Adrenal gland (tissue), 12 donors: Measurements from ENCODE around the gene RGL4. TPM values are rescaled to one million over a fixed set of nuclear protein-coding genes. Genes with fewer than 3 reads are reported as not detected.

ENCODE experiments used
- DNase-seq, 7 donors: peaks; one replicate each; pipeline ENCODE4 v3.0.0-alpha.2; 2019 to 2020
- H3K27ac ChIP-seq, 5 donors: fragments of 200-600 bp; sonication (generic) in 4 of 5; 1 replicate in 3 of 5; 2 replicates in 2 of 5; pipeline versions ENCODE4 v1.5.1 to v1.8.0; 2016 to 2020; ENCODE audit warnings: mild to moderate bottlenecking in 1 of 5
- H3K27me3 ChIP-seq: fragments of 200-600 bp; 2 replicates; pipeline ENCODE4 v1.8.0; 2021
- H3K36me3 ChIP-seq, 2 donors: fragments of 200-600 bp; replicated peaks in 1 of 2; 1 replicate in 1 of 2; 2 replicates in 1 of 2; pipeline versions ENCODE4 v1.5.1 to v1.8.0; 2018 to 2022
- H3K4me1 ChIP-seq, 2 donors: fragments of 200-600 bp; replicated peaks in 1 of 2; 1 replicate in 1 of 2; 2 replicates in 1 of 2; pipeline versions ENCODE4 v1.5.1 to v1.8.0; 2018 to 2021
- H3K4me3 ChIP-seq, 4 donors: fragments of 200-600 bp; sonication (generic) in 3 of 4; one replicate each; pipeline ENCODE4 v1.5.1; 2016 to 2018
- H3K9me3 ChIP-seq, 3 donors: fragments of 200-600 bp; sonication (generic) in 1 of 3; replicated peaks in 1 of 3; 1 replicate in 2 of 3; 2 replicates in 1 of 3; pipeline versions ENCODE4 v1.5.1 to v1.8.0; 2016 to 2021
- POLR2A ChIP-seq, 2 donors: fragments of 450-650 bp; IDR thresholded peaks; one replicate each; pipeline ENCODE4 v1.6.1; 2017; ENCODE audit warnings: antibody characterized with exemption in 2 of 2, mild to moderate bottlenecking in 2 of 2, moderate library complexity in 1 of 2
- WGBS, 4 donors: extraction: QIAGEN DNeasy Blood & Tissue Kit in 2 of 4; methylation state at CpG; one replicate each; pipeline versions ENCODE4 v1.1.5 to v1.1.7; 2013 to 2017; 5-methylcytosine and 5-hydroxymethylcytosine counted together
- intact Hi-C, 2 donors: fragments of 100-400 bp; cut with DNase I; formaldehyde crosslinking; loops; one replicate each; pipeline versions ENCODE4 v1.14.1 to v1.15.0; 2022 to 2023
- polyA plus RNA-seq, 3 donors: library from polyadenylated mRNA; stranded (reverse); fragments of 200-250 nt in 2 of 3; fragments of 350-450 nt in 1 of 3; fragmentation: Illumina TruSeq in 1 of 3; extraction: RNeasy Lipid Tissue Mini Kit (QIAGEN cat#74804) in 1 of 3; gene quantifications; one replicate each; pipeline ENCODE4 v1.2.3, GENCODE V29; 2013 to 2014
- total RNA-seq, 9 donors: library from RNA; depleted of rRNA in 4 of 9; stranded (reverse); fragments of >200 nt in 4 of 9; fragments of 120-200 nt in 1 of 9; fragmentation: NEBNext Ultra II Directional in 1 of 9; extraction: Animal tissue kit (Norgen Biotek cat#: 25700) in 1 of 9; gene quantifications; one replicate each; pipeline versions ENCODE4 v1.1.0 to v1.2.4, GENCODE V29; 2013 to 2023
- TF ChIP-seq, protein P1 (sequence below), 6 experiments: fragments of 450-650 bp in 4 of 6; fragments of 200-600 bp in 2 of 6; sonication (generic) in 1 of 6; IDR thresholded peaks; 1 replicate in 5 of 6; 2 replicates in 1 of 6; pipeline versions ENCODE4 v1.5.1 to v1.8.0; 2016 to 2021; ENCODE audit warnings: antibody characterized with exemption in 6 of 6, mild to moderate bottlenecking in 2 of 6, moderate library complexity in 1 of 6
- donor health status: healthy with polysubstance abuse.
- donor health status: Bipolar disorder and iron deficiency.
- donor health status: DM: yes; HTN: yes; CAD: no.
- donor health status: DM: no; HTN: no; CAD: no.
- donor health status: DM: no; HTN: no; CAD: no.
- donor health status: DM: yes; HTN: yes; CAD: no.

The RGL4 gene
- total and polyA plus RNA-seq, 12 donors: 0.84 to 3.1 (median 0.88) TPM; not detected in 9

DNA sequence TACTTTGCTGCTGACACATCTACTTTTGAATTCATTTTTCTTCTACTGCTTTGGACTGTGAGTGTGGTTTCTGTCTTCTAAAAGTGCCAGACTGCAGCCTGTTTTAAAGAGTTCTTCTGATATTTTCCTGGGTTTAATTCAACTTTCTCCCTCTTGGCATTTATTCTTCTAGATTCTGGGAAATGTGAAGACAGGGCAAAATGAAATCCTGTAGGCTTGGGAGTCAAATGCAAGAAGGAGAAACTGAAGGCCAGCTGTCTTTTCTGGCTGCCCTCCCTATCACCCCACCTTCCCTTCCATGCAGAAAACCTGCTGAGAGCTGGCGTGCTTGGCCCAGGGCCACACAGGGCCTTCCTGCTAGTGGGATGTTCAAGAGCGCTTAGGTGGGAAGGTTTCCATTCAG, 52.5 kb downstream of the RGL4 start:
- no peaks in the 10 kb centered on the region for H3K9me3 ChIP-seq
- peak in 1 of 7 donors; percentile 23 for DNase-seq
- H3K27ac ChIP-seq: peak overlapping the region in 2 of 5 donors; percentile 34 to 65
- H3K27me3 ChIP-seq: no peaks in the 10 kb centered on the region
- H3K4me1 ChIP-seq: no peaks in the 10 kb centered on the region
- no peak for TF ChIP-seq POLR2A (IDR thresholded peaks at IDR 0.05)
- TF ChIP-seq, protein P1, sequence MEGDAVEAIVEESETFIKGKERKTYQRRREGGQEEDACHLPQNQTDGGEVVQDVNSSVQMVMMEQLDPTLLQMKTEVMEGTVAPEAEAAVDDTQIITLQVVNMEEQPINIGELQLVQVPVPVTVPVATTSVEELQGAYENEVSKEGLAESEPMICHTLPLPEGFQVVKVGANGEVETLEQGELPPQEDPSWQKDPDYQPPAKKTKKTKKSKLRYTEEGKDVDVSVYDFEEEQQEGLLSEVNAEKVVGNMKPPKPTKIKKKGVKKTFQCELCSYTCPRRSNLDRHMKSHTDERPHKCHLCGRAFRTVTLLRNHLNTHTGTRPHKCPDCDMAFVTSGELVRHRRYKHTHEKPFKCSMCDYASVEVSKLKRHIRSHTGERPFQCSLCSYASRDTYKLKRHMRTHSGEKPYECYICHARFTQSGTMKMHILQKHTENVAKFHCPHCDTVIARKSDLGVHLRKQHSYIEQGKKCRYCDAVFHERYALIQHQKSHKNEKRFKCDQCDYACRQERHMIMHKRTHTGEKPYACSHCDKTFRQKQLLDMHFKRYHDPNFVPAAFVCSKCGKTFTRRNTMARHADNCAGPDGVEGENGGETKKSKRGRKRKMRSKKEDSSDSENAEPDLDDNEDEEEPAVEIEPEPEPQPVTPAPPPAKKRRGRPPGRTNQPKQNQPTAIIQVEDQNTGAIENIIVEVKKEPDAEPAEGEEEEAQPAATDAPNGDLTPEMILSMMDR (IDR thresholded peaks at IDR 0.05): no peak
- WGBS, 4 donors: 58 to 94% (median 82%) methylated on average over 2 of the region's 2 CpGs
- no peak overlapping the region for H3K4me3 ChIP-seq
- intact Hi-C loops: no loop called here
- peaks cover 0 to 23% of the 10 kb centered on the region in 2 donors for H3K36me3 ChIP-seq

DNA sequence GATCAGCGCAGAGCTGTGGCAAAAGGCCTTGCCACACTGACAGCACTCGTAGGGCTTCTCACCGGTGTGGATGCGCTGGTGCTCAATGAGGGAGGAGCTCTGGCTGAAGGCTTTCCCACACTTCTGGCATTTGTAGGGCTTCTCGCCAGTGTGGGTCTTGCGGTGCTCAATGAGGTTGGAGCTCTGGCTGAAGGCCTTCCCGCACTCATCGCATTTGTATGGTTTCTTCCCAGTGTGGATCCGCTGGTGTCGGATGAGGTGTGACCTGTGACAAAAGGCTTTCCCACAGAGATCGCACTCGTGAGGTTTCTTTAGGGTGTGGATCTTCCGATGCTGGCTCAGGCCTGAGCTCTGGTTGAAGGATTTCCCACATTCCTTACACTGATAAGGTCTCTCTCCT, 53.2 kb downstream of the RGL4 start:
- H3K27ac ChIP-seq: peak overlapping the region in 1 of 5 donors; percentile 45
- DNase-seq: no peak
- WGBS, 4 donors: 97 to 100% (median 98%) methylated on average over 1 to 13 of the region's 13 CpGs
- no peak for TF ChIP-seq POLR2A (IDR thresholded peaks at IDR 0.05)
- TF ChIP-seq, protein P1 (IDR thresholded peaks at IDR 0.05): no peak
- no peaks in the 10 kb centered on the region for H3K9me3 ChIP-seq
- no peak overlapping the region for H3K4me3 ChIP-seq
- peaks cover 0 to 23% of the 10 kb centered on the region in 2 donors for H3K36me3 ChIP-seq
- no peaks in the 10 kb centered on the region for H3K4me1 ChIP-seq
- intact Hi-C loops: no loop called here
- no peaks in the 10 kb centered on the region for H3K27me3 ChIP-seq

DNA sequence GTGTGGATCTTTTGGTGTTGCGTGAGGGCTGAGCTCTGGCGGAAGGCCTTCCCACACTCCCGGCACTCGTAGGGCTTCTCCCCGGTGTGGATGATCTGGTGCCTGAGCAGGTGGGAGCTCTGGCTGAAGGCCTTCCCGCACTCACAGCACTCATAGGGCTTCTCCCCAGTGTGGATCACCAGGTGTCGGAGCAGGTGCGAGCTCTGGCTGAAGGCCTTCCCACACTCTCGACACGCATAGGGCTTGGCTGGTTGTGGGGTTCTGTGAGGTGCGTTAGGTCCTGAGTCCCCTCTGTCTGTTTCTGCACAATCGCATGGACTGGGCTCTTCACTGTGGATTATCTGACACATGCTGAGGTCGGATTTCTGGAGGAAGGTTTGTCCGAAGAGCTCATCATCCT, 53.7 kb downstream of the RGL4 start:
- Histone ChIP-seq H3K4me3 (no peak overlapping the region), H3K36me3 (peaks cover 0 to 23% of the 10 kb centered on the region in 2 donors), H3K9me3 (no peaks in the 10 kb centered on the region), H3K4me1 (no peaks in the 10 kb centered on the region), H3K27ac (no peak overlapping the region), H3K27me3 (no peaks in the 10 kb centered on the region)
- no peak for TF ChIP-seq POLR2A (IDR thresholded peaks at IDR 0.05)
- TF ChIP-seq, protein P1 (IDR thresholded peaks at IDR 0.05): no peak
- 97 to 100% (median 99%) methylated on average over 4 to 14 of the region's 14 CpGs for WGBS, 4 donors
- intact Hi-C loops: no loop called here
- no peak for DNase-seq

DNA sequence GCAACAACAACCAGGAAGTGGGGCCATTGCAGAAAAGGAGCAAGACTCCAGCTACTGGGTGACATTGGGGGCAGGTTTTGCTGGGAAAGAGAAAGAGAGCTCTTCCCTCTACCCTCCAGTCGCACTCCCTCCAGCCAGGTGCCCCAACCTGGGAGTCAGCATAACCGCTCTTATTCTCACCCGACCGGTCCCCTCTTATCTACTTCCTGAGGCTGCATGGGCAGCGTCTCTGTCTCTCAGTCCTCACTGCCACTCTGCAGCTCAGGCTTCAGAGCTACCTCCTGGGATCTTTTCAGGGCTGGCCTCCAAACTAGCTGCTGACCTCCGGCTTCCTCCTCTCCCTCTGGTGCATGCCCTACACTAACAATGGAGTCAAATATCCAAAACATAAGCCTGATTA, 55.0 kb downstream of the RGL4 start:
- Histone ChIP-seq H3K27ac (no peak overlapping the region), H3K9me3 (no peaks in the 10 kb centered on the region), H3K4me3 (no peak overlapping the region), H3K27me3 (no peaks in the 10 kb centered on the region), H3K4me1 (peaks cover 0 to 8% of the 10 kb centered on the region in 2 donors), H3K36me3 (peaks cover 0 to 23% of the 10 kb centered on the region in 2 donors)
- WGBS, 4 donors: 79 to 91% (median 86%) methylated on average over 6 of the region's 6 CpGs
- DNase-seq: no peak
- intact Hi-C loops: no loop called here
- no peak for TF ChIP-seq POLR2A (IDR thresholded peaks at IDR 0.05)
- TF ChIP-seq, protein P1 (IDR thresholded peaks at IDR 0.05): no peak

Other genes starting within 250 kb of the RGL4 start
- gene IGLL1, start 110.7 kb upstream of the RGL4 start, total RNA-seq: under 1 TPM in 1 of 9 donors, not detected in 8; 0.17 TPM
- under 1 TPM in 1 of 3 donors, not detected in 2; 0.48 TPM for gene IGLL1, start 110.7 kb upstream of the RGL4 start, polyA plus RNA-seq
- 1 to 10 TPM in 2 of 9 donors, under 1 TPM in 2, not detected in 5; 0.26 to 1.6 (median 0.80) TPM for gene DRICH1, start 58.7 kb upstream of the RGL4 start, total RNA-seq
- gene DRICH1, start 58.7 kb upstream of the RGL4 start, polyA plus RNA-seq: 1 to 10 TPM in 2 of 3 donors, under 1 TPM in 1; 0.51 to 6.0 (median 1.0) TPM
- gene ZNF70, start 60.1 kb downstream of the RGL4 start, total RNA-seq: 1 to 10 TPM; 1.9 to 6.1 (median 4.9) TPM
- 1 to 10 TPM in 2 of 3 donors, under 1 TPM in 1; 0.94 to 3.8 (median 2.7) TPM for gene ZNF70, start 60.1 kb downstream of the RGL4 start, polyA plus RNA-seq
- gene VPREB3, start 63.4 kb downstream of the RGL4 start, total RNA-seq: 10 to 100 TPM in 4 of 9 donors, 1 to 10 TPM in 5; 2.2 to 38.7 (median 4.0) TPM
- 10 to 100 TPM; 16.7 to 42.2 (median 37.6) TPM for gene VPREB3, start 63.4 kb downstream of the RGL4 start, polyA plus RNA-seq
- gene C22orf15, start 72.0 kb downstream of the RGL4 start, total RNA-seq: under 1 TPM in 3 of 9 donors, not detected in 6; 0.11 to 0.26 (median 0.14) TPM
- gene C22orf15, start 72.0 kb downstream of the RGL4 start, polyA plus RNA-seq: under 1 TPM in 2 of 3 donors, not detected in 1; 0.24 to 0.80 TPM
- 100 to 1,000 TPM in 5 of 9 donors, 10 to 100 TPM in 3, 1 to 10 TPM in 1; 4.6 to 177 (median 118) TPM for gene CHCHD10, start 77.0 kb downstream of the RGL4 start, total RNA-seq
- gene CHCHD10, start 77.0 kb downstream of the RGL4 start, polyA plus RNA-seq: 100 to 1,000 TPM; 199 to 528 (median 520) TPM
- 1 to 10 TPM in 8 of 9 donors, under 1 TPM in 1; 0.88 to 7.4 (median 4.4) TPM for gene MMP11, start 81.8 kb downstream of the RGL4 start, total RNA-seq
- 1 to 10 TPM in 2 of 3 donors, under 1 TPM in 1; 0.44 to 4.3 (median 1.2) TPM for gene MMP11, start 81.8 kb downstream of the RGL4 start, polyA plus RNA-seq
- 10 to 100 TPM; 58.2 to 95.5 (median 81.3) TPM for gene SMARCB1, start 96.0 kb downstream of the RGL4 start, total RNA-seq
- 10 to 100 TPM; 41.3 to 77.0 (median 54.9) TPM for gene SMARCB1, start 96.0 kb downstream of the RGL4 start, polyA plus RNA-seq
- gene DERL3, start 148.0 kb downstream of the RGL4 start, total RNA-seq: 1 to 10 TPM in 6 of 9 donors, under 1 TPM in 2, not detected in 1; 0.36 to 3.7 (median 2.3) TPM
- 1 to 10 TPM; 2.7 to 4.3 (median 3.8) TPM for gene DERL3, start 148.0 kb downstream of the RGL4 start, polyA plus RNA-seq
- 10 to 100 TPM; 12.8 to 30.0 (median 21.3) TPM for gene SLC2A11, start 166.9 kb downstream of the RGL4 start, total RNA-seq
- 10 to 100 TPM; 11.3 to 35.3 (median 18.6) TPM for gene SLC2A11, start 166.9 kb downstream of the RGL4 start, polyA plus RNA-seq
- 1,000 to 10,000 TPM in 2 of 9 donors, 100 to 1,000 TPM in 7; 377 to 1,248 (median 770) TPM for gene MIF, start 203.4 kb downstream of the RGL4 start, total RNA-seq
- 1,000 to 10,000 TPM in 2 of 3 donors, 10 to 100 TPM in 1; 49.4 to 2,556 (median 2,290) TPM for gene MIF, start 203.4 kb downstream of the RGL4 start, polyA plus RNA-seq